GM19468 (cell line): ENCODE data around the gene USP31.

Experiments
- ATAC-seq: cut with Tn5 transposase; IDR thresholded peaks from one replicate; pipeline ENCODE4 v1.9.1; 2021; ENCODE audit warnings: mild to moderate bottlenecking, moderate library complexity, moderate number of reproducible peaks; ENCODE audit not compliant: unreplicated experiment; ENCODE audit errors: extremely low read depth

USP31 gene

DNA sequence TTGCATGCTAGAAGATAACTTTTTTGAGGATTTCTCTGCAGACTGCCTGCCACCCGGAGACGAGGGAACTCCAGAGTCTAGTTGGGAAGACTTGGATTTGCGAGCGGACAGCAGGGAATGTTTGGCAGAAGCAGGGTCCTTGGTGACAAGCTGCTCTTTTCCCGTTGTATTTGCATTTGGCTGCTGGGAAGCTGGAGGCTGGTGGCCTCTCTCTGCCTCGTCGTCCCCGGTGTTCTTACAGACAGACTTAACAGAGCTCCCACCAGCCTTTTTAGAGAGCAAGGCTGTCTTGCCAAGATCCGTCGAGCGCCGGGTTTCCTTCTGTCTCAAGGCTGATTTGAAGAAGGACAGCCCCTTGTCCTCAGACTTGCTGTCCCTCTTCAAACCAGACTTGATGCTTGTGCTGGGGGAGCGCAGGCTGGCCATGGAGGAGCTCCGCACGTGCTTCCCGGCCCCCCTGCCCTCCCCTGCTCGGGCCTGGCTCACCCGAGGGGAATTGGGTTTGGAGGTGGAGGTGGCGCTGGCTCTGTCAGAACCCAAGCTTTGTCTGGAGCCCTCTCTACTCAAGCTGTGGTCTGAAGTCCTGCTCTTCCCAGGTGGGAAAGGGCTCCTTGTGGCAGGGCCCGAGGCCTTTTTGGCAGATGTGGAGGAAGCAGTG lies 81.0 kb downstream of the USP31 start:
- no peak for ATAC-seq

DNA sequence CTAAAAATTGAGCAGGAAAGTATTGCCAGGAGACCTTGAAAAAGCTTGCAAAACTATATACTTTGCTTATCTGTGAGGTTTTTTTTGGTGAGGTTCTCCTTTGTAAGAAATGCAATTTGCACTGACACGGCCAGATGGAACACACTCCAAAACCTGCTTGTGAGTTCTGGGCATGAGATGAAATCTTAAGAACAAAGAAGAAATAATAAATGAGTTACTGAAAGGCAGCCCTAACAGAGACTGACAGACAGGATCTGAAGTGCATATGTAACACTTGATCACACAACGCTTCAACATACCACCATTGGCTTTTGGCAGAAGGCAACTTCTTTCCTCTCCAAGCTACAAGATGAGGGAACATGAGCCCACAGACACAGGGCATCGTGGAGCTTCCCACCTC lies 82.6 kb downstream of the USP31 start:
- no peak for ATAC-seq

DNA sequence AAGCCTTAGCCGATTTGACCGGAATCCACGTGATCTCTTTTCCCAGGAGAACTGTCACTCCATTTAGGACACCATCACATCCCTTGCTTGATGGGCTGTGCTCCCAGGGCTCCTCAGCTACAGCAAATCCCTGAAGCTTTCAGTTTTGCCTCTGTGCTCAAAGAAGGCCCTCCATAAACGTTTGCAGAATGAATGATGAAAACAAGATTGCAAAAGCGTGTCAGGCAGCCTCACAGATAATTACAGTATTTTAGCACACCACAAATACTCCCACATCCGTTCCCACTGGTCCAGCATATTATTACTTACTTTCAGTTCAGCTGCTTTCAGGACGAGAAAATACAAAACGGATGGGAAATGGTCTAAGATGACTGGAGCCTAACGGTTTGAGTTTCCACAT lies 84.6 kb downstream of the USP31 start:
- no peak for ATAC-seq

DNA sequence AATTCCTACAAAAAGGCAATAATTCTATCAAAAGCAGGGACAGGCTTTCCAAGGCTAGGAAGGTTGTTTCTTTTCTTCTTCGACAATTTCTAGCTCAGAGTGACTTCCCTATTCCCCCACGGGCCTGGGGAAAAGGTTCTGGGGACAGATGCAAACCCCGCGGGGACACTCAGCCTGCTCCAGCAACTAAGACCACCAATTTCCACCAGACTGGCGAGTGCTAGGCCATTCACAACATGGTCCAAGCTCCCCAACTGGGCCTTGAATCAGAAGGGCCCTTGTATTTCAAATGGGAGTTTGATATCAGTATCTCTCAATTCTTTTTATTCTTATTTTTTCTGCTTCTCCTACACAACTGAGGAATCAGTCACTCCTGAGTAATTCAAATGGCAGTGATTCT lies 86.7 kb downstream of the USP31 start:
- ATAC-seq, result no peak

DNA sequence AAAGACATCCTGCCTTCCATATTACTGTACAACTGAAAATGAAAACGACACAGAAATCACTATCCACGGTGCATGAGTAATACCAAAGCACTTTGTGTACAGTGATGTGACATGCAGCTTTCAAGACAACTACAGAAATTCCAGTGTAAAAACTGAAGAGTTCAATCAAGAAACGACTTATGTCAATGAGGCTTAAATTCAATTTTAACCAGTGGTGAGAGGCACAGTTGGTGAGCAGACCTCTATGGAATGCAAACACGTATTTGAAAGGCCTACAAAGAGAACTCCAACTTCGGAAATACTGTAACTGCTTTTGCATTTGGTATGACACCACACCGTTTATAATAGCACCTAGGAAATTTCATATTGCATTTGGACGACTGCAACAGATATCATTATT lies 87.6 kb downstream of the USP31 start:
- no peak for ATAC-seq

DNA sequence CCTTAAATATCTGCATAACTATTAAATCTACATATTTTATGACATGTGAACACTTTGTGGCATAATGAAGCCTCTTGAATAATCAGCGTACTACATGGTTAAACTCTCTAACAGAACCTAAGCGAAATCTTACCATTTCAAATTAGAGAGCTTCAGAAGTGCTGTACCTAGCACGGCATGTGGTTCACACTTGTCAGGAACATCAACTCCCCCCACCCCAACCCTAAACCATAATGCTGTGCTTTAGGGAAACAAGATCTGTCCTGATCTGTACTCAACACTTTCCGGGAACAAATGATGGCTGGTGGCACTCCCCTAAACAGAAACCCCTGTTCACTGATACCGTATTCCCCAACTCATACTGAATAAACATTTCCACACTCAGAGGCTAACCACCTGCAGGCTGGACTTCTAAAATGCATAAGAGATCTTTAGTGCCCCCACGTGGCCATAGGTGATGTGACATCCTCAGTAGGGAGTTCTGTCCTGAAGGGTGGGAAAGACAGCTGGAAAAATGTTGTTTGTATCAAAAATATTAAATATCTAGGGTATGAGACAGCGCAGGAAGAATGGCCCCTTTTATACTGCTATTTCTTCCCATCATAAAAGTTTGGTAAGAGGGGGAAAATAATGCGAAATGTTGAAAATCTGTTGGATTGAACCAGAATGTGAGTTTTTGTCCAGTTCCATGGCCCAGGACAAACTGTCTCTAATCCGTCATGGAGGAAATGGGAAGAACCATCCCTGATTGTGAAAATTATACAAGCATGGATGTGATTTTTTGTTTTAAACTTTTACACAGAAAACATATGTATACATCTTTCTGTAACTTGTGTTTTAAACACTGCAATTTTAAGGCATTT lies 88.6 kb downstream of the USP31 start:
- ATAC-seq, result no peak

DNA sequence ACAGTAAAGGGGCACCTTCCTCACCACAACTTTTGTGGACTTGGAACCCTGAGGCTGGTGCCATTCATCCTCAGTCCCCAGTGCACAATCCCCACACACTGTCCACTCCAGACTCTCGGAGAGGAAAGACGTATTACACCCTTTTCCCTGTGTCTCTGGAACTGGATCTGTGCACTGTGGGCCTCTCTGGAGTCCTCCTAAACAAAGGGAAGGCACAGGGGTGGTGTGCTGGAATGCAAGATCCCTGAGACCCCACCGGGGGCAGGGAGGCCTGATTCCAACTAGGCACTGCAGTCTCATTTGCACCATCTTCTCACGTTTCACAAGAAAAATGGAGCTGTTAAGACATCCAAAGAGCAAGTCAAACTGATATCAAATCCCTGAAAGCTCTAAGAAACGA lies 89.8 kb downstream of the USP31 start:
- ATAC-seq, result no peak

DNA sequence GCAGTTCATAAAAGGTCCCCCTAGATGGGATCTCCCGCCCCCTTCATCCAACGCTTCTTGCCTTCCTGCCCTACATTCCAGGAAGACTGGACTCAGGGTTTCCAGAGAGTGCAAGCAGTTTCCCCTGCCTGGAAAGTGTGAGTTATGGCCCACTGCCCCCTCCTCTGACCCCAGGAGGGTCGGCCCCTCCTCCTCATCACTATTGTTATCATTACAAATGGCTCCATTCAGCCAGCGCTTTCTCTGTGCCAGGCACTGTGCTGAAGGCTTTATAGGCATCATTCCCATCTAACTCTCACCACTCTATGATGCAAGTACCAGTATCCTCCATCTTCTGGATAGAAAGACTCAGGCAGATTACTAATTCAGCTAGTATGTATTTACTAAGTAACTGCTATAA lies 90.7 kb downstream of the USP31 start:
- no peak for ATAC-seq

DNA sequence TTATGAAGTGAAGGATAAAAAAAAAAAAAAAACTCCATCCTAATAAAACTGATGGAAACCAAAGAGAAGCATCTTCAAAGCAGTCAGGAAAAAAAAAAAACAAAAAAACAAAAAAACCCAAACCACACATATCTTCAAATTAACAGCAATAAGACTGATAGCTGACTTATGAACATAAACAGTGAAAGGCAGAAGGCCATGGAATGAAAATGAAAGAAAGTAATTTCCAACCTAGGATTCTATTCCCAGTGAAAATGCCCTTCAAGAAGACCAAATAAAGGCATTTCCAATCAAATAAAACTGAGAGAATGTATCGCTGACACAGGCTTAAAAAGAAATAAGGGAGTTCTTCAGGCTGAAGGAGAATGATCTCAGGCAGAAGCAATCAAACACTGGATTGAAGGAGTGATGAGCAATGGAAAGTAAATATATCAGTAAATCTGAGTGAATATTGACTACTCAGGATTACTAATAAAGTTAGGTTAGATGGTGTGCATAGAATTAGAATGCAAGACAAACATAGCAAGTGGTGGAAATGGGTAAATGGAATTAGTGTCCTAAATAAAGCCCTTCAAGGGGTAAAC lies 92.1 kb downstream of the USP31 start:
- ATAC-seq, result no peak

DNA sequence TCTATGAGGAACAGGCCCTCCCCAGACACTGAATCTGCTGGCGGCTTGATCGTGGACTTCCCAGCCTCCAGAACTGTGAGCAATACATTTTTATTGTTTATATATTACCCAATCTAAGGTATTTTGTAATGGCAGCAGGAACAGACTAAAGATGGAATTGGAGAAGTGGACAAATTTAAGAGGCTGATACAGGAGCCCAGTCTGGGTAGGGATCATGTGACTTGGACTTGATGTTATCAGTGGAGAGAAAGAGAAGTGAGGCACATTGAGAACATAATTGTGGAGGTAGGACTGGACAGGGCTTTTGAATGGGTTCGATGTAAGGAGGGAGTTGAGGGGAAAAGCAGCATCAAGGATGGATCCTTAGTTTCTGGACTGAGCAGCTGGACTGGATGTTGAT lies 93.8 kb downstream of the USP31 start:
- ATAC-seq, result no peak

DNA sequence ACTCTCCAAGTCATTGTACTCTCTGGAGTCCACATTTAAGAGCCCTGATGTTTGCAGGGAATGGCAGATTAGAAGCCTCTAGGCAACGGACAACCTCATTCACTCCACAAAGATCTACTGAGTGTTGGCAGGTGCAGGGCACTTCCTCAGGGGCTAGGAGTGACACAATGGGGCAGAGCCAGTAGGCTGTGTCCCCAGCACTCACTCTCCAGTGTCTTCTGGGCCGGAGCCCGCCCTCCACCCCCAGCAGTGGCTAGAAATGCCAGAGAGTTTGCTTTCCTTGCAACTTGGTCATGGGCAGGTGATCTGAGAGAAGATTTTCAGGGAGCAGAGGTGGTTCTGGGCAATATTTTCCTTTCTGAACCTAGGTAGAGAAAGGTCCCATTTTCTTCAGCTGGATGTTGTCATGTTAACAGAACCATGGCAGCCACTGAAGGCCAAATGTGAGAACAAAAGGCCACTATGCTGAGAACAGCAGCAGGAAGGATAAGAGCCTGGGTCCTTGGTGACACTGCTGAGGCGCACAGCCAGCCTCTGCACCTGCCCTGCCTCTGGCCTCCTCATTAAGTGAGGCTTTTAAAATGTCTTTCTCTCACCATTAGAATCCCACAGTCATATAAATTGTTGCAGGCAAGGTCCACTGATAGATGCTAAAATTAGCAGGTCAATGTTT lies 96.2 kb downstream of the USP31 start:
- no peak for ATAC-seq

DNA sequence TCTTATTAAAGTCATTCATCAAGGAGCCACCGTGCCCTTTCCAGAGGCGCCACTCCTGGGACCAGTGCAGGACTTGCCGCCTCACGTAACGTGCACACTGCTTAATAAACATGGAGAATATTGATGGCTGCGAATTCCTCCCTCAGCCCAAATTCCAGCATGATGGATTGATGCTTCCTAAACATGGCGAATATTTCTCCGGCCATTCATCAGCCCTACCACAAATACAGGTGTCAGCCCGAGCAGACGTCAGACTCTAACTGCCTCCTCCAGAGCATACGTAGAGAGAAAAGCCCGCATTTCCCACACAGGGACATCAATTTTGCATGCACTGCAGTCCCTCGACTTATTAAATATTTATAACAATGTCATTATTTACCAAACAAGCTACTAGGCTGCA lies 97.0 kb downstream of the USP31 start:
- ATAC-seq, result no peak

DNA sequence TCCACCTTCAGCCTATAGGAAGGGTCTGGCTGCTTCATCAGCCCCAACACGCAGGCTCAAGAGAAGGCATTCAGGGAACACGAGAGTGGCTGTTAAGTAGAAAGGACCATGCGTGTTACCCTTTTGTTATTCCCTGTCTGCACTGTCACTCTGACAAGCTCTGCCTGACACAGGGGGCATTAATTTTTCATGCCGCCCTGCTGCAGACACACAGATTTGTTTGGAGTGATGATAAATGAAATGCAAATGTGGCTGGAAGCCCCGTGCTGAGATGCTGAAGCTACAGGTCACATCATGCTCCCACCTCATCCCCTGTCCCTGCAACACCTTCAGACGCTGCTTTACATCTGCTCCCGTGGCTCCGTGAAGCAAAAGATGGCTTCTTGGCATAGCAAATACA lies 97.7 kb downstream of the USP31 start:
- ATAC-seq, result no peak

DNA sequence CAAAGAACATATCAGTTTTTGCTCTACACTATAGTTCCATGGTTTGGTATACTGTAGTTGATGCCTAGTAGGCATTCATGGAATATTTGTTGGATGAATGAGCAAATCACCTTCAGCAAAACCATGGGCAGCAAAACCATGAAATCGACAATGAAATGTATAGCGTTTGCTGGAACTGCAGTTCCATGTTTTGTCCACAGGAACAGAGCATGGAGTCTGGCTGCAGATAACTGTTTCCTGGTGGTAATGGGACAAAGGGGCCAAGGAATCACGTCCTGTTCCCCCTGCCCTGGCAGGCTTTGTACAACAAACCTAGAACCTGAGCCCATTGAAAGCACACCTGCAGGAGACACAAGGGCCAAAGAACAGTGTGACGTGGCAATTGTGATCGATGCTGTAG lies 101.1 kb downstream of the USP31 start:
- ATAC-seq, result no peak

DNA sequence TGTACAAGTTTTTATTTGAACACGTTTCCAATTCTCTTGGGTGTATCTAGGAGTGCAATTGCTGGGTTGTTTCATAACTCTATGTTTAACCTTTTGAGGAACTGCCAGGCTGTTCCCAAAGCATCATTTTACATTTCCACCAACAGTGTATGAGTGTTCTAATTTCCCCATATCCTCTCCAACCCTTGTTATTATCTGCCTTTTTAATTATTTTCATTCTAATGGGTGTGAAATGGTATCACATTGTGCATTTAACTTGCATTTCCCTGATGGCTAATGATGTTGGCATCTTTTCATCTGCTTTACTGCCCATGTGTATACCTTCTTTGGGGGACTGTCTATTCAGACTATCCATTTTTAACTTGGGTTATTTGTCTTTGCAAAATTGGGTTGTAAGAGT lies 104.2 kb downstream of the USP31 start:
- no peak for ATAC-seq

DNA sequence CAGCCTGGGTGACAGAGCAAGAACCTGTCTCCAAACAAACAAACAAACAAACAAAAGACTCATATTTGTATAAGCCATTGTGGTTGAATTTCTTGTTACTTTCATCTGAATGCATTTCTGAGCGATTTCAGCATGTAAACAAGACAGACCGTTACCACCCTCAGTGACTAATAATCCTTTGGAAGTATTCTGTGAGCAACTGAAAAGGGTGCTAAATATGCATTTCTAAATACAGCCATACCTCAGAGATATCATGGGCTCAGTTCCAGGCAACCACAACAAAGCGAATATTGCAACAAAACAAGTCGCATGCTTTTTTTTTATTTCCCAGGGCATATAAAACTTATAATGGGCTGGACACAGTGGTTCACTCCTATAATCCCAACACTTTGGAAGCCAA lies 109.0 kb downstream of the USP31 start:
- no peak for ATAC-seq

DNA sequence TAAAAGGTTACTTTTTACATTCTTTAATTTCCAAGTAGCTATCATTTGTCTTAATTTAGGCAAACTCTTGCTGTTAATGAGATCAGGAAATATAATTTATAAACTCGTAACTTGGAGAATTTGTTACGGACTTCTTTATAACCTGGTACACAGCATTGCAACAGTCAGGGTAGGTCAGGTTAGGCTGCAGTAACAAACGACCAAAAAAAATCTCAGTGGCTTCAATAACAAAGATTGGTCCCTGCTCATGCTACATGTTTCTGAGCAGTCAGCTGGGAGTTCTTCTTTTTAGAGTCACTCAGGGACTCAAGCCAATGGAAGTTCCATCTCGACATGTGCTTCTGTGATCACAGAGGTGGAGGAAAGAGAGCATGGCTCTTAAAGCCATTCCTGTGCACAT lies 110.1 kb downstream of the USP31 start:
- no peak for ATAC-seq

DNA sequence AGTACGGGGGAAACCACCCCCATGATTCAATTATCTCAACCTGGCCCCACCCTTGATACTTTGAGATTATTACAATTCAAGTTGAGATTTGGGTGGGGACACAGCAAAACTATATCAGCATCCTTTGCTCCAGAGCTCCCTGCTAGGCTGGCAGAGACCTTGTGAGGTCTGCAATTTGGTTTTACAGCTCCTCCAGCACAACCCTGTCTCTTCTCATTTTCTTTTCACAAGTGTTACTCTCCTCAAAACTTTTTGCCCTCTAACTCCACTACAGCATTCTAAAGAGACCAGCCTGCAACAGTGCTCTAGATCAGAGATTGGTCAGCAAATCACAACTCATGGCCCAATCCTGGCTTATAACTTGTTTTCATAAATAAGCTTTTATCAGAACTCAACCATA lies 114.0 kb downstream of the USP31 start:
- ATAC-seq, result no peak

DNA sequence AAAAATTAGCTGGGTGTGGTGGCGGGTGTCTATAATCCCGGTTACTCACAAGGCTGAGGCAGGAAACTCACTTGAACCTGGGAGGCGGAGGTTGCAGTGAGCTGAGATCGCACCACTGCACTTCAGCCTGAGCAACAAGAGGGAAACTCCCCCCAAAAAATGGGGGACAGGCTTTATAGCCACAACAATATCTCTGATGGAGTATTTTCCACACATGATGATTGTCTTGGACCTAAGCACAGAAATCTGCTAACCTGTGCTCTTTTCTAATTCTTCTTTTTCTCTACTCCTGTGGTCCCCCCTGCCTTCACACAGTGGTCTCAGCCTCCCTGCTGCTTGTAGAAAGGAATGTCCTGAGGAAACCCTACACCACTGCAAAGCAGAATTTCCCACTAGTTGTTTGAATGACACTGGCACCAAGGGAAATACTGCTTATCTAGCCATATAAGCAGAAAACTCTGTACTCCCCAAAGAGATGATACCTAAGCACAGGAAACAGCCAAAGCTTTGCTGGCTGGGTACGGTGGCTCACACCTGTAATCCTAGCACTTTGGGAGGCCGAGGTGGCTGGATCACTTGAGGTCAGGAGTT lies 117.6 kb downstream of the USP31 start:
- ATAC-seq, result no peak

DNA sequence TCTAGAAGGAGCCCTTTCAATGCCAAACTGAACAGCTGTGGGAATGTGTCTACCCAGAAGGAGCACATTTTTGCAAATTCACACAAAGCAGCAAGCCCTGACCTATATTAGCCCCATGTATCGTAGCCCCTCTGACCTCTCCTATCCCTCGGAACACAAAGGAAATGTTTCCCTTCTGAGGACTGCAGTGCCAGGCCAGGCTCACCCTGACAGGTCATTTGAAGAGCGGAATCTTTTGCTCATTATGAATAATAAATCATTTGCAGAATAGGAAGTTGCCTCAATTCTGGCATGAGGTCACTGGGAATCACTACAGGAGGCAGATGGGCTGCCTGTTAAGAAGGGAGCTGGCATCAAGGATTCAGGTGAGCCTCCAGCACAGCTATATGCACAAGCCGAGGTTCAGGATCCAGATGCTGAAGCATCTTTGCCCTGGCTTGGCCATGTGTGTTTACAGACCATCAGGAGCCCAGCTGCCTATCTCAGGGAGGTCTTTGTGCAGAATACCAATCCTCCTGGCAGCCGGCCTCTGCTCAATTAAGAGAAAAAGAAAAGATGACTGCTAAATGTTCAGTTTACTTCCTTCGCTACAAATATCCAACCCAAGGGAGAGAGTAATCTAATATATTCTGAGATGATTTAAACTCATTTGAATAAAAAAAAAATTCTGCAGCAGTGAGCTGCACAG lies 119.4 kb downstream of the USP31 start:
- ATAC-seq, result no peak
